Cortex of kidney (tissue), 1 donor: ENCODE data around the gene VPS4B.
A peak's percentile ranks its signal among the peaks of the same experiment; 100 is the strongest.
"Not testable (repeated sequence)": the region's sequence is repeated elsewhere in the genome, so short reads cannot be mapped to it uniquely, and the experiment has no call there.

ENCODE experiments used
- DNase-seq: peaks from one replicate; lab custom pipeline; 2025; lab: John Stamatoyannopoulos, UW

VPS4B gene

GRCh38 chr18:63367053-63367953 is 55.0 kb downstream of the VPS4B start, which contains the start of gene KDSR:
KDSR (minus strand) TSS chr18:63367206; CDS start chr18:63367118, 88 bp downstream.
- DNase-seq, result peak; percentile 24

- DNase-seq, result no peak
These were observed 55.8 kb downstream of the VPS4B start for GRCh38 chr18:63366213-63367052.

- no peak for DNase-seq
These were observed 56.4 kb downstream of the VPS4B start for GRCh38 chr18:63365876-63366212.

GRCh38 chr18:63363951-63364350 is 58.3 kb downstream of the VPS4B start:
- no peak for DNase-seq

GRCh38 chr18:63363420-63363819 is 58.9 kb downstream of the VPS4B start:
- not testable (repeated sequence) for DNase-seq

GRCh38 chr18:63356272-63356896 is 65.9 kb downstream of the VPS4B start:
- DNase-seq, result no peak

- no peak for DNase-seq
These were observed 72.0 kb downstream of the VPS4B start for GRCh38 chr18:63350230-63350629.

- DNase-seq, result no peak
These were observed 73.7 kb downstream of the VPS4B start for GRCh38 chr18:63348508-63349136.

- DNase-seq, result no peak
These were observed 75.6 kb downstream of the VPS4B start for GRCh38 chr18:63346480-63347183.

GRCh38 chr18:63346031-63346430 is 76.2 kb downstream of the VPS4B start:
- DNase-seq, result no peak

GRCh38 chr18:63344918-63345317 is 77.4 kb downstream of the VPS4B start:
- no peak for DNase-seq

GRCh38 chr18:63344263-63344662 is 78.0 kb downstream of the VPS4B start:
- no peak for DNase-seq

- no peak for DNase-seq
These were observed 80.1 kb downstream of the VPS4B start for GRCh38 chr18:63342206-63342605.

GRCh38 chr18:63339920-63340484 is 82.3 kb downstream of the VPS4B start:
- DNase-seq, result no peak
